HL-60 (cell line): ENCODE data around the gene STK32B.

Source experiments
- DNase-seq, 2 experiments: peaks; one replicate each; pipeline ENCODE4 v3.0.0-alpha.2; 2010 to 2020; ENCODE audit warnings: low read depth in 1 of 2, low spot score in 1 of 2
- H3K27ac ChIP-seq: fragments of 250-450 bp; sonication (Bioruptor Pico); replicated peaks from 2 replicates; pipeline ENCODE4 v1.5.1; 2020; ENCODE audit warnings: mild to moderate bottlenecking, moderate library complexity
- H3K27me3 ChIP-seq: fragments of 250-450 bp; sonication (Bioruptor Pico); 2 replicates; pipeline ENCODE4 v1.5.1; 2021; ENCODE audit warnings: mild to moderate bottlenecking, moderate library complexity; ENCODE audit not compliant: insufficient read depth, poor library complexity, severe bottlenecking
- H3K4me3 ChIP-seq: replicated peaks from 2 replicates; pipeline ENCODE4 v1.5.1; 2011; ENCODE audit warnings: mild to moderate bottlenecking, control low read depth, low read length; ENCODE audit not compliant: insufficient read depth
- CTCF ChIP-seq: IDR thresholded peaks from one replicate; pipeline ENCODE4 v1.5.1; 2011; ENCODE audit warnings: low read length, control low read depth, inconsistent platforms; ENCODE audit not compliant: insufficient read depth
- GABPA ChIP-seq: IDR thresholded peaks from 2 replicates; pipeline ENCODE4 v1.6.1; 2012; ENCODE audit warnings: low read depth
- POLR2AphosphoS5 ChIP-seq: IDR thresholded peaks from 2 replicates; pipeline ENCODE4 v1.6.1; 2012; ENCODE audit warnings: low read depth
- REST ChIP-seq: IDR thresholded peaks from 2 replicates; pipeline ENCODE4 v1.6.1; 2012; ENCODE audit warnings: low read depth; ENCODE audit not compliant: insufficient replicate concordance
- SPI1 ChIP-seq: IDR thresholded peaks from 2 replicates; pipeline ENCODE4 v1.6.1; 2012; ENCODE audit warnings: low read depth, mild to moderate bottlenecking, borderline replicate concordance

The STK32B gene

GRCh38 chr4:5152521-5152920 is 101.2 kb downstream of the STK32B start:
- Histone ChIP-seq H3K27me3 (peaks cover 5% of the 10 kb centered on the region), H3K4me3 (no peak overlapping the region), H3K27ac (no peak overlapping the region)
- TF ChIP-seq SPI1 (no peak), POLR2AphosphoS5 (no peak), REST (no peak), CTCF (no peak)
- no peak for DNase-seq

GRCh38 chr4:5156682-5157081 is 105.4 kb downstream of the STK32B start:
- TF ChIP-seq SPI1 (no peak), POLR2AphosphoS5 (no peak)
- no peak for DNase-seq
- H3K27me3 ChIP-seq, result no peaks in the 10 kb centered on the region
- H3K4me3 ChIP-seq, result no peak overlapping the region
- H3K27ac ChIP-seq, result no peak overlapping the region

- no peak for TF ChIP-seq POLR2AphosphoS5
- no peak for TF ChIP-seq CTCF
- no peak for TF ChIP-seq SPI1
- TF ChIP-seq REST, result no peak
- TF ChIP-seq GABPA, result no peak
- no peak overlapping the region for H3K4me3 ChIP-seq
- H3K27me3 ChIP-seq, result no peaks in the 10 kb centered on the region
- H3K27ac ChIP-seq, result no peak overlapping the region
- no peak for DNase-seq
These were observed 106.8 kb downstream of the STK32B start for GRCh38 chr4:5157791-5158770.

- no peak for DNase-seq
- no peak for TF ChIP-seq CTCF
- TF ChIP-seq SPI1, result no peak
- TF ChIP-seq POLR2AphosphoS5, result no peak
- no peak for TF ChIP-seq GABPA
- no peak for TF ChIP-seq REST
- Histone ChIP-seq H3K4me3 (no peak overlapping the region), H3K27ac (no peak overlapping the region), H3K27me3 (no peaks in the 10 kb centered on the region)
These were observed 107.5 kb downstream of the STK32B start for GRCh38 chr4:5158825-5159224.
